NB4 (cell line): ENCODE measurements around the gene GET3.
A peak's percentile ranks its signal among the peaks of the same experiment; 100 is the strongest.

ENCODE experiments used
- DNase-seq: peaks from one replicate; pipeline ENCODE4 v3.0.0; 2010; ENCODE audit warnings: low read depth
- H3K4me3 ChIP-seq: one replicate; pipeline ENCODE4 v1.5.1; 2011; ENCODE audit warnings: mild to moderate bottlenecking, low read depth, low read length, moderate library complexity
- CTCF ChIP-seq: IDR thresholded peaks from one replicate; pipeline ENCODE4 v1.5.1; 2012; ENCODE audit warnings: low read depth, low read length
- MAX ChIP-seq: IDR thresholded peaks from 2 replicates; pipeline ENCODE4 v1.6.1; 2011; ENCODE audit warnings: low read depth, low read length
- MYC ChIP-seq: IDR thresholded peaks from 2 replicates; pipeline ENCODE4 v1.6.1; 2011; ENCODE audit warnings: low read depth, low read length
- POLR2A ChIP-seq: IDR thresholded peaks from 2 replicates; pipeline ENCODE4 v1.6.1; 2011; ENCODE audit warnings: mild to moderate bottlenecking; ENCODE audit not compliant: insufficient read length; ENCODE audit errors: extremely low read depth

The GET3 gene

GRCh38 chr19:12752056-12752781 lies 14.9 kb downstream of the GET3 start:
- no peak for DNase-seq
- TF ChIP-seq CTCF, result no peak
- no peak for TF ChIP-seq POLR2A
- no peak for TF ChIP-seq MYC
- no peak for TF ChIP-seq MAX
- no peak overlapping the region for H3K4me3 ChIP-seq

GRCh38 chr19:12754465-12755196 lies 17.3 kb downstream of the GET3 start:
- DNase-seq, result no peak
- no peak for TF ChIP-seq POLR2A
- no peak for TF ChIP-seq MYC
- TF ChIP-seq CTCF, result no peak
- TF ChIP-seq MAX, result no peak
- H3K4me3 ChIP-seq, result no peak overlapping the region

- no peak for DNase-seq
- no peak overlapping the region for H3K4me3 ChIP-seq
- TF ChIP-seq POLR2A (no peak), CTCF (no peak), MAX (no peak), MYC (no peak)
Observed at GRCh38 chr19:12756150-12756883, 19.0 kb downstream of the GET3 start.

- no peak overlapping the region for H3K4me3 ChIP-seq
- TF ChIP-seq MAX, result peak; percentile 44; the same call in 1 of the 2 replicates
- TF ChIP-seq CTCF, result peak; percentile 89
- no peak for TF ChIP-seq POLR2A
- TF ChIP-seq MYC, result 0 out of 2 replicates have a peak, but pooled peaks have one; percentile 46
- peak; percentile 74 for DNase-seq
Observed at GRCh38 chr19:12757544-12758274, 20.4 kb downstream of the GET3 start.

- DNase-seq, result no peak
- no peak overlapping the region for H3K4me3 ChIP-seq
- TF ChIP-seq CTCF (no peak), POLR2A (no peak), MYC (no peak), MAX (no peak)
Observed at GRCh38 chr19:12759686-12760085, 22.4 kb downstream of the GET3 start.
